HepG2 (cell line): ENCODE results near the gene KIAA1614. TPM values are rescaled to one million over a fixed set of nuclear protein-coding genes. Genes with fewer than 3 reads are reported as not detected.

Source experiments
- ATAC-seq: fragments of 200-7000 bp; cut with Tn5 transposase; 3 replicates; pipeline ENCODE4 v1.9.1; 2020; ENCODE audit warnings: mild to moderate bottlenecking, moderate library complexity
- BruUV-seq: library from RNA; stranded (reverse); fragments of 400-500 nt; replicated peaks from 2 replicates; lab custom pipeline; 2021; lab: Mats Ljungman, UMichigan
- CTCF ChIA-PET: fragments of 300-600 bp; formaldehyde crosslinking; extraction: SDS; loops from one replicate; lab custom pipeline; 2021; ENCODE audit warnings: low total read pairs, inconsistent platforms, low intra/inter-chr PET ratio; lab: Yijun Ruan, JAX
- POLR2A ChIA-PET: fragments of 350-600 bp; sonication (Branson Sonifier 250); formaldehyde crosslinking; loops from one replicate; lab custom pipeline; 2020; ENCODE audit warnings: antibody characterized with exemption, inconsistent platforms; lab: Yijun Ruan, JAX
- DNase-seq: peaks from one replicate; pipeline ENCODE4 v3.0.0-alpha.2; 2015; ENCODE audit warnings: low spot score
- FAIRE-seq: peaks from 3 replicates; lab custom pipeline; 2011; peaks lifted over from hg19 to GRCh38; lab: Jason Lieb, UNC
- H2AFZ ChIP-seq: one replicate; pipeline ENCODE4 v1.6.1; 2011; ENCODE audit warnings: low read length, inconsistent platforms
- H3K27ac ChIP-seq: fragments of 300-600 bp; 3 replicates; pipeline ENCODE4 v1.8.0; 2011; ENCODE audit warnings: mixed run types, mild to moderate bottlenecking, mixed read lengths, low read length, inconsistent platforms; ENCODE audit not compliant: insufficient read depth; ENCODE audit errors: extremely low read length
- H3K27me3 ChIP-seq, 2 experiments: fragments of 200-600 bp in 1 of 2; 2 replicates in 1 of 2; 3 replicates in 1 of 2; pipeline versions ENCODE4 v1.6.0 to v1.8.0; 2011; ENCODE audit warnings: low read length in 2 of 2, mild to moderate bottlenecking in 2 of 2, moderate library complexity in 2 of 2, inconsistent platforms in 1 of 2; ENCODE audit not compliant: insufficient read depth in 2 of 2, control insufficient read depth in 1 of 2
- H3K36me3 ChIP-seq, 2 experiments: fragments of 200-600 bp in 1 of 2; replicated peaks in 1 of 2; 2 replicates in 1 of 2; 3 replicates in 1 of 2; pipeline versions ENCODE4 v1.5.1 to v1.8.0; 2011; ENCODE audit warnings: low read length in 2 of 2, inconsistent platforms in 1 of 2; ENCODE audit not compliant: insufficient read depth in 2 of 2, control insufficient read depth in 1 of 2
- H3K4me1 ChIP-seq: 2 replicates; pipeline ENCODE4 v1.5.1; 2012; ENCODE audit warnings: low read length, inconsistent platforms; ENCODE audit not compliant: insufficient read depth
- H3K4me2 ChIP-seq: 2 replicates; pipeline ENCODE4 v1.6.0; 2011; ENCODE audit warnings: low read depth, low read length, inconsistent platforms
- H3K4me3 ChIP-seq, 3 experiments: fragments of 200-600 bp in 1 of 3; sonication (generic), shearing (Covaris generic) in 1 of 3; replicated peaks in 1 of 3; 2 replicates each; pipeline ENCODE4 v1.5.1; 2011 to 2016; ENCODE audit warnings: low read length in 3 of 3, inconsistent platforms in 2 of 3, low read depth in 2 of 3, mild to moderate bottlenecking in 2 of 3, control low read depth in 1 of 3, mixed read lengths in 1 of 3; ENCODE audit not compliant: insufficient read depth in 1 of 3
- H3K79me2 ChIP-seq: one replicate; pipeline ENCODE4 v1.6.1; 2011; ENCODE audit warnings: low read length, inconsistent platforms; ENCODE audit not compliant: insufficient read depth
- H3K9ac ChIP-seq: 2 replicates; pipeline ENCODE4 v1.6.0; 2011; ENCODE audit warnings: mild to moderate bottlenecking, low read depth, low read length, inconsistent platforms; ENCODE audit not compliant: insufficient read depth
- H3K9me3 ChIP-seq: 2 replicates; pipeline ENCODE4 v1.5.1; 2012; ENCODE audit warnings: mild to moderate bottlenecking, low read length
- H4K20me1 ChIP-seq: 2 replicates; pipeline ENCODE4 v1.6.0; 2011; ENCODE audit warnings: inconsistent platforms, mild to moderate bottlenecking, low read length, moderate library complexity; ENCODE audit not compliant: insufficient read depth
- EHMT2 ChIP-seq: fragments of 200-600 bp; sonication (generic); IDR thresholded peaks from 2 replicates; pipeline ENCODE4 v1.7.0; 2017; ENCODE audit warnings: antibody characterized with exemption, low read depth, low read length, borderline replicate concordance
- IRX3 ChIP-seq: sonication (generic); formaldehyde crosslinking; IDR thresholded peaks from 2 replicates; pipeline ENCODE4 v1.8.1; 2023; ENCODE audit warnings: mild to moderate bottlenecking, low read depth, missing genetic modification reagents, borderline replicate concordance
- KDM5B ChIP-seq: sonication (generic); formaldehyde crosslinking; IDR thresholded peaks from 2 replicates; pipeline ENCODE4 v1.4.0; 2020; ENCODE audit warnings: missing genetic modification reagents, mild to moderate bottlenecking, borderline replicate concordance
- MED1 ChIP-seq: sonication (generic); formaldehyde crosslinking; IDR thresholded peaks from 2 replicates; pipeline ENCODE4 v1.4.0; 2020; ENCODE audit warnings: missing genetic modification reagents
- POLR2AphosphoS5 ChIP-seq: IDR thresholded peaks from 2 replicates; pipeline ENCODE4 v1.6.1; 2012; ENCODE audit warnings: low read depth, low read length
- ZBTB38 ChIP-seq: sonication (generic); formaldehyde crosslinking; IDR thresholded peaks from 2 replicates; pipeline ENCODE4 v1.5.1; 2020; ENCODE audit warnings: mild to moderate bottlenecking, missing genetic modification reagents
- ZBTB42 ChIP-seq: sonication (generic); formaldehyde crosslinking; IDR thresholded peaks from 2 replicates; pipeline ENCODE4 v1.5.0; 2020; ENCODE audit warnings: mild to moderate bottlenecking, missing genetic modification reagents
- ZFY ChIP-seq: sonication (generic); formaldehyde crosslinking; IDR thresholded peaks from 2 replicates; pipeline ENCODE4 v1.4.0; 2020; ENCODE audit warnings: missing genetic modification reagents
- ZNF263 ChIP-seq: sonication (generic); formaldehyde crosslinking; IDR thresholded peaks from 2 replicates; pipeline ENCODE4 v1.4.0; 2020; ENCODE audit warnings: missing genetic modification reagents
- ZNF343 ChIP-seq: sonication (generic); formaldehyde crosslinking; IDR thresholded peaks from 2 replicates; pipeline ENCODE4 v1.4.0; 2020; ENCODE audit warnings: mild to moderate bottlenecking, missing genetic modification reagents
- ZNF367 ChIP-seq: sonication (generic); formaldehyde crosslinking; IDR thresholded peaks from 2 replicates; pipeline ENCODE4 v1.4.0; 2020; ENCODE audit warnings: missing genetic modification reagents, borderline replicate concordance
- ZNF430 ChIP-seq: sonication (generic); formaldehyde crosslinking; IDR thresholded peaks from 2 replicates; pipeline ENCODE4 v1.9.0; 2021; ENCODE audit warnings: mild to moderate bottlenecking, missing genetic modification reagents
- ZNF431 ChIP-seq: sonication (generic); formaldehyde crosslinking; IDR thresholded peaks from 2 replicates; pipeline ENCODE4 v1.9.0; 2022; ENCODE audit warnings: missing genetic modification reagents, low read depth, mild to moderate bottlenecking, borderline replicate concordance
- ZNF557 ChIP-seq: sonication (generic); formaldehyde crosslinking; IDR thresholded peaks from 2 replicates; pipeline ENCODE4 v1.4.0; 2020; ENCODE audit warnings: missing genetic modification reagents
- ZNF605 ChIP-seq: sonication (generic); formaldehyde crosslinking; IDR thresholded peaks from 2 replicates; pipeline ENCODE4 v1.8.0; 2022; ENCODE audit warnings: mild to moderate bottlenecking, missing genetic modification reagents
- ZNF616 ChIP-seq: sonication (generic); formaldehyde crosslinking; IDR thresholded peaks from 2 replicates; pipeline ENCODE4 v1.5.0; 2020; ENCODE audit warnings: low read depth, mild to moderate bottlenecking, missing genetic modification reagents
- WGBS: methylation state at CpG from one replicate; pipeline ENCODE4 v1.1.6; 2017; ENCODE audit warnings: low lambda C conversion rate; 5-methylcytosine and 5-hydroxymethylcytosine counted together
- in situ Hi-C: cut with HindIII; loops from 2 replicates; pipeline ENCODE4 v1.10.0; 2017; ENCODE audit warnings: low pct_unique_long_range_greater_than_20kb; ENCODE audit not compliant: extremely low pct_ligation_motif_present
- intact Hi-C: fragments of 100-400 bp; cut with micrococcal nuclease; formaldehyde crosslinking; loops from one replicate; pipeline ENCODE4 v1.10.0; 2022; ENCODE audit not compliant: unreplicated experiment
- polyA plus RNA-seq, 8 experiments: library from polyadenylated mRNA; depleted of rRNA in 3 of 8; stranded (reverse) in 7 of 8; unstranded in 1 of 8; fragments of >200 nt; fragmentation: Illumina TruSeq in 4 of 8; extraction: Trizol in 4 of 8; gene quantifications; 2 replicates each; pipeline versions ENCODE4 v1.2.1 to v1.2.3, GENCODE V29; 2011 to 2016; ENCODE audit warnings: low read depth in 4 of 8, missing spikeins in 1 of 8, mixed read lengths in 1 of 8; ENCODE audit not compliant: insufficient read depth in 1 of 8
- total RNA-seq, 5 experiments: library from RNA; depleted of rRNA; stranded (reverse); fragments of >200 nt; fragmentation: Illumina TruSeq; extraction: Trizol; gene quantifications; 2 replicates each; pipeline ENCODE4 v1.2.3, GENCODE V29; 2016; ENCODE audit warnings: low read depth in 1 of 5
- TF ChIP-seq, protein P1 (sequence below): sonication (generic); formaldehyde crosslinking; IDR thresholded peaks from 2 replicates; pipeline ENCODE4 v1.4.0; 2020; ENCODE audit warnings: missing genetic modification reagents, mild to moderate bottlenecking, borderline replicate concordance
- TF ChIP-seq, protein P2 (sequence below): sonication (generic); formaldehyde crosslinking; conservative IDR thresholded peaks from 2 replicates; pipeline ENCODE4 v1.8.1; 2023; ENCODE audit warnings: missing genetic modification reagents
- TF ChIP-seq, protein P3 (sequence below): sonication (generic); IDR thresholded peaks from 2 replicates; pipeline ENCODE4 v1.6.1; 2016; ENCODE audit warnings: low read depth, borderline replicate concordance

KIAA1614 gene
- total and polyA plus RNA-seq, 2 of the 13 experiments (the other 11 are each of a cell fraction or from before 2014, with no cell fraction given) = 0.15 to 0.77 TPM

DNA sequence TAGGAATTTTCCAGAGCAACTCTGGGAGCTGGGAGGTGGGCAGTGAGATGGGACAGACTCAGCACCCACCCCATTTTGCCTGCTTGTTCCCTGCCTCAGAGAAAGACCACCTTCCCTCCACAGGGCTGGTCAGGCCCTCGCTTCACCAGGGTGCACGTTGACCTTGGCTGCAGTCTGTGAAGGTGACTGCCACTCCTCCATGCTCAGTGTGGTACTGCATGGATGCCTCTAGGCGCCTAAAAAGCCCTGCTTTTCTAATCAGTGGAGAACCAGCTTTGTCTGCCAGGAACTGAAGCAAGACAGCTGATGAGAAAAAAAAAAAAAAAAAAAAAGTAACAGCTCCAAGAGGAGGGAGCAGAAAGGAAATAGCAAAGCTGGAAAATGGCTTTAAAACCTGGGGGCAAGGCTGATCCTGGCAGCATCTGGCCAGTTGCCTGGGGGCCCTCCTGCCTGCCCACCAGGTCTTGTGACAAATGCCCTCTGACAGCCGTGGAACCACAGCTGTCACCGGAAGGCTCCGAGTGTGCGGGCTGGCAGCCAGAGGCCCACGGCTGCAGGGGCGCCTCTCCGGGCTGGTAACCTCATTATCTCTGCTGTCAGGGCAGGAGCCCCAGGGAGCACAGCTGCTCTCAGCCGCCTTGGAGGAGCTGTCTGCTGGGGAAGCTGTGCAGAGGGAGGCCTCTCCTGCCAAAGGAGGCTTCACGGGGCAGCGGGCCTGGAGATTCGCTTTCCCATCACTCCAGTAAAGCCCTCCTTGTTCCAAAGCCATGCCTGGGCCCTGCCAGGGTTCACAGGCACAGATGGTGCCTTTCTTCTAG is 13.7 kb downstream of the KIAA1614 start:
- no peaks in the 10 kb centered on the region for H3K36me3 ChIP-seq
- peak; percentile 50 for ATAC-seq
- intact Hi-C loops (no loop called here), in situ Hi-C loops (no loop called here)
- BruUV-seq = no TSS peak
- peak overlapping the region; percentile 56 for H3K27ac ChIP-seq
- H3K4me3 ChIP-seq = peak overlapping the region; percentile 7 to 60 (median 27); a peak in 3 of 6 replicates
- H3K4me1 ChIP-seq = peaks cover 75% of the 10 kb centered on the region
- FAIRE-seq = no peak
- no peak for DNase-seq
- no peak overlapping the region for H2AFZ ChIP-seq
- no peaks in the 10 kb centered on the region; a peak in 1 of 5 replicates for H3K27me3 ChIP-seq
- ChIA-PET POLR2A (interaction anchor here (1.0 to 2.0 kb wide), 8 partner anchors 9 to 424 kb away, joined by 3 to 8 read pairs (median 4); partner anchors contain the start of genes ACBD6 and IER5), CTCF (no interaction called here)
- no peaks in the 10 kb centered on the region for H3K9me3 ChIP-seq
- H3K9ac ChIP-seq = peak overlapping the region; percentile 52
- no peaks in the 10 kb centered on the region for H3K79me2 ChIP-seq
- 11% methylated on average over 6 of the region's 14 CpGs for WGBS
- peak overlapping the region; percentile 80 for H3K4me2 ChIP-seq
- no peaks in the 10 kb centered on the region for H4K20me1 ChIP-seq
- TF ChIP-seq ZNF605 (CRISPR knock-in tag) (no peak), ZNF367 (CRISPR knock-in tag) (no peak), POLR2AphosphoS5 (no peak), IRX3 (CRISPR knock-in tag) (no peak), ZNF431 (CRISPR knock-in tag) (no peak), ZBTB38 (CRISPR knock-in tag) (no peak), ZNF616 (CRISPR knock-in tag) (no peak), ZBTB42 (CRISPR knock-in tag) (no peak), EHMT2 (no peak), ZNF343 (CRISPR knock-in tag) (no peak), ZNF263 (CRISPR knock-in tag) (peak; percentile 89), ZNF430 (CRISPR knock-in tag) (0 out of 2 replicates have a peak, but pooled peaks have one; percentile 38), ZFY (peak; percentile 17; the same call in 1 of the 2 replicates), KDM5B (CRISPR knock-in tag) (peak; percentile 61; the same call in 1 of the 2 replicates), MED1 (CRISPR knock-in tag) (0 out of 2 replicates have a peak, but pooled peaks have one; percentile 6), ZNF557 (CRISPR knock-in tag) (no peak)
- TF ChIP-seq, protein P1, sequence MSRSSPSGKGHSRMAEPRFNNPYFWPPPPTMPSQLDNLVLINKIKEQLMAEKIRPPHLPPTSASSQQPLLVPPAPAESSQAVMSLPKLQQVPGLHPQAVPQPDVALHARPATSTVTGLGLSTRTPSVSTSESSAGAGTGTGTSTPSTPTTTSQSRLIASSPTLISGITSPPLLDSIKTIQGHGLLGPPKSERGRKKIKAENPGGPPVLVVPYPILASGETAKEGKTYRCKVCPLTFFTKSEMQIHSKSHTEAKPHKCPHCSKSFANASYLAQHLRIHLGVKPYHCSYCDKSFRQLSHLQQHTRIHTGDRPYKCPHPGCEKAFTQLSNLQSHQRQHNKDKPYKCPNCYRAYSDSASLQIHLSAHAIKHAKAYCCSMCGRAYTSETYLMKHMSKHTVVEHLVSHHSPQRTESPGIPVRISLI (CRISPR knock-in tag) = peak; percentile 51; the same call in 1 of the 2 replicates
- TF ChIP-seq, protein P2, sequence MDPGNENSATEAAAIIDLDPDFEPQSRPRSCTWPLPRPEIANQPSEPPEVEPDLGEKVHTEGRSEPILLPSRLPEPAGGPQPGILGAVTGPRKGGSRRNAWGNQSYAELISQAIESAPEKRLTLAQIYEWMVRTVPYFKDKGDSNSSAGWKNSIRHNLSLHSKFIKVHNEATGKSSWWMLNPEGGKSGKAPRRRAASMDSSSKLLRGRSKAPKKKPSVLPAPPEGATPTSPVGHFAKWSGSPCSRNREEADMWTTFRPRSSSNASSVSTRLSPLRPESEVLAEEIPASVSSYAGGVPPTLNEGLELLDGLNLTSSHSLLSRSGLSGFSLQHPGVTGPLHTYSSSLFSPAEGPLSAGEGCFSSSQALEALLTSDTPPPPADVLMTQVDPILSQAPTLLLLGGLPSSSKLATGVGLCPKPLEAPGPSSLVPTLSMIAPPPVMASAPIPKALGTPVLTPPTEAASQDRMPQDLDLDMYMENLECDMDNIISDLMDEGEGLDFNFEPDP (CRISPR knock-in tag) = 0 out of 2 replicates have a peak, but pooled peaks have one; percentile 68
- TF ChIP-seq, protein P3, sequence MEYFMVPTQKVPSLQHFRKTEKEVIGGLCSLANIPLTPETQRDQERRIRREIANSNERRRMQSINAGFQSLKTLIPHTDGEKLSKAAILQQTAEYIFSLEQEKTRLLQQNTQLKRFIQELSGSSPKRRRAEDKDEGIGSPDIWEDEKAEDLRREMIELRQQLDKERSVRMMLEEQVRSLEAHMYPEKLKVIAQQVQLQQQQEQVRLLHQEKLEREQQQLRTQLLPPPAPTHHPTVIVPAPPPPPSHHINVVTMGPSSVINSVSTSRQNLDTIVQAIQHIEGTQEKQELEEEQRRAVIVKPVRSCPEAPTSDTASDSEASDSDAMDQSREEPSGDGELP = no peak
